GM21390 (cell line): ENCODE measurements around the gene DLG2.
A peak's percentile ranks its signal among the peaks of the same experiment; 100 is the strongest.
"Not testable (repeated sequence)": the region's sequence is repeated elsewhere in the genome, so short reads cannot be mapped to it uniquely, and the experiment has no call there.

Experiments used
- ATAC-seq: cut with Tn5 transposase; IDR thresholded peaks from one replicate; pipeline ENCODE4 v1.9.1; 2021; ENCODE audit not compliant: unreplicated experiment

Gene DLG2

GRCh38 chr11:85347291-85347690 lies 279.9 kb downstream of the DLG2 start:
- ATAC-seq, result no peak

- ATAC-seq, result no peak
Observed at GRCh38 chr11:85346484-85346883, 280.7 kb downstream of the DLG2 start.

GRCh38 chr11:85340846-85341245 lies 286.3 kb downstream of the DLG2 start:
- not testable (repeated sequence) for ATAC-seq

GRCh38 chr11:85318573-85318972 lies 308.6 kb downstream of the DLG2 start:
- no peak for ATAC-seq

- ATAC-seq, result peak; percentile 99
Observed at GRCh38 chr11:85316967-85317366, 310.2 kb downstream of the DLG2 start.

GRCh38 chr11:85313741-85314140 lies 313.4 kb downstream of the DLG2 start:
- no peak for ATAC-seq

- no peak for ATAC-seq
Observed at GRCh38 chr11:85310479-85310878, 316.7 kb downstream of the DLG2 start.

GRCh38 chr11:85307366-85307765 lies 319.8 kb downstream of the DLG2 start:
- ATAC-seq, result no peak

GRCh38 chr11:85301895-85302678 lies 325.1 kb downstream of the DLG2 start:
- no peak for ATAC-seq

GRCh38 chr11:85299258-85299942 lies 327.7 kb downstream of the DLG2 start:
- ATAC-seq, result no peak

- no peak for ATAC-seq
Observed at GRCh38 chr11:85295694-85296271, 331.4 kb downstream of the DLG2 start.

- no peak for ATAC-seq
Observed at GRCh38 chr11:85281550-85281949, 345.6 kb downstream of the DLG2 start.

GRCh38 chr11:85279267-85279666 lies 347.9 kb downstream of the DLG2 start:
- ATAC-seq, result no peak

- ATAC-seq, result no peak
Observed at GRCh38 chr11:85277693-85278092, 349.5 kb downstream of the DLG2 start.

GRCh38 chr11:85276332-85276731 lies 350.8 kb downstream of the DLG2 start:
- no peak for ATAC-seq

GRCh38 chr11:85270315-85270714 lies 356.8 kb downstream of the DLG2 start:
- not testable (repeated sequence) for ATAC-seq

- no peak for ATAC-seq
Observed at GRCh38 chr11:85269109-85269508, 358.0 kb downstream of the DLG2 start.

- no peak for ATAC-seq
Observed at GRCh38 chr11:85266646-85267045, 360.5 kb downstream of the DLG2 start.

GRCh38 chr11:85263328-85263727 lies 363.8 kb downstream of the DLG2 start:
- ATAC-seq, result no peak

GRCh38 chr11:85257837-85258236 lies 369.3 kb downstream of the DLG2 start:
- ATAC-seq, result no peak

- ATAC-seq, result no peak
Observed at GRCh38 chr11:85256433-85256832, 370.7 kb downstream of the DLG2 start.

- ATAC-seq, result no peak
Observed at GRCh38 chr11:85249482-85249881, 377.7 kb downstream of the DLG2 start.
